ENCODE results near the gene RPS6KA2. TPM values are rescaled to one million over a fixed set of nuclear protein-coding genes. Genes with fewer than 3 reads are reported as not detected.

RPS6KA2 gene
- total and polyA plus RNA-seq, 2 experiments from 2014 or later, result 12.5 to 25.3 TPM

DNA sequence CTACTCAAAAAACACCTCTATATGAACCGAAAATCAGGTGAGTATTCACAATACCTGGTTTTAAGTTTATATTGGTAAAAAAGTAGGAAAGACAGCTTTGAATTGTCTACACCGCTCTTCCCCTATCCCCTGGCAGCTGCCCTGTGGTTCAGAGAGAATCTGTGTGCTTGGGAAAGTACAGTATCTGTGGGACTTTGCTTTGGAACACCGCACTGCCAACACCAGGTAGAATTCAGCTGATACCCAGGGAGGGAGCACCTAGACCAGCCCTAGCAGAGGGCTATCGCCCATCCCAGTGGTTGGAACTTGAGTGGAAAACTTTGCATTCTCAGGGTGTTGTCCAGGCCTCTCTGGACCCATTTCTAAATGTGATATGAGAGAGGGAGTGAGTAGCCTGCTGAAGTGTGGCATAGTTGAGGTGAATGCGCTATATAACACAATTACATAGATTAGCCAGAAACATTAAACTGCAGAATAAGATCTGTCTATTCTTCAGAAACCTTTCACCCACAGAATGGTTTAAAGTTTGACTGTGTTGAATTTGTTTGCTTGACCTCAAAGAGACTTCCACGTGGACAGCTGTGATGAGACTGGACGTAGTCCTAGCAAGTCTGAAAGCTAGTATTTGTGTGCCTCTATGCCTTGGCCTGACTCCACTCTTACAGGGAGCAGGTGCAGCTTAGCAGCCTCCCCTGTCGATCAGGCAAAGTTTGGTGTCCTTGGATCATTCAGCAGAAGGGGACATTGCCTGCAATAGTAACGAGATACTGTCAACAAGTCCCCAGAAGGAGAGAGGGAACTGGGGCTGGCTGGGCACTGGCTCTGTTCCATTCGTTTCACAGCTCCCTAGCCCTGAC is 232.8 kb downstream of the RPS6KA2 start:
- H3K27ac Mint-ChIP-seq, result no peak overlapping the region
- ATAC-seq, result no peak
- no peak for DNase-seq (ENCODE audit: low spot score)
- no peaks in the 10 kb centered on the region for H3K9me3 Mint-ChIP-seq
- TF ChIP-seq NANOG (IDR thresholded peaks at IDR 0.05; ENCODE audit: borderline replicate concordance) (no peak), JUNB (IDR thresholded peaks at IDR 0.05; ENCODE audit: unreplicated experiment) (no peak), ZNF331 (CRISPR knock-in tag; IDR thresholded peaks at IDR 0.05; ENCODE audit: low read depth) (no peak), EZH2 (IDR thresholded peaks at IDR 0.05; ENCODE audit: low read depth, unreplicated experiment) (no peak), CREB1 (CRISPR knock-in tag; IDR thresholded peaks at IDR 0.05; ENCODE audit: low read depth) (no peak), EZH2phosphoT487 (IDR thresholded peaks at IDR 0.05; ENCODE audit: unreplicated experiment) (no peak), POLR2AphosphoS5 (IDR thresholded peaks at IDR 0.05; ENCODE audit: low read depth) (no peak), ZNF114 (CRISPR knock-in tag; IDR thresholded peaks at IDR 0.05) (no peak), STAT1 (IDR thresholded peaks at IDR 0.05; ENCODE audit: unreplicated experiment) (no peak)
- TF ChIP-seq, protein P1, sequence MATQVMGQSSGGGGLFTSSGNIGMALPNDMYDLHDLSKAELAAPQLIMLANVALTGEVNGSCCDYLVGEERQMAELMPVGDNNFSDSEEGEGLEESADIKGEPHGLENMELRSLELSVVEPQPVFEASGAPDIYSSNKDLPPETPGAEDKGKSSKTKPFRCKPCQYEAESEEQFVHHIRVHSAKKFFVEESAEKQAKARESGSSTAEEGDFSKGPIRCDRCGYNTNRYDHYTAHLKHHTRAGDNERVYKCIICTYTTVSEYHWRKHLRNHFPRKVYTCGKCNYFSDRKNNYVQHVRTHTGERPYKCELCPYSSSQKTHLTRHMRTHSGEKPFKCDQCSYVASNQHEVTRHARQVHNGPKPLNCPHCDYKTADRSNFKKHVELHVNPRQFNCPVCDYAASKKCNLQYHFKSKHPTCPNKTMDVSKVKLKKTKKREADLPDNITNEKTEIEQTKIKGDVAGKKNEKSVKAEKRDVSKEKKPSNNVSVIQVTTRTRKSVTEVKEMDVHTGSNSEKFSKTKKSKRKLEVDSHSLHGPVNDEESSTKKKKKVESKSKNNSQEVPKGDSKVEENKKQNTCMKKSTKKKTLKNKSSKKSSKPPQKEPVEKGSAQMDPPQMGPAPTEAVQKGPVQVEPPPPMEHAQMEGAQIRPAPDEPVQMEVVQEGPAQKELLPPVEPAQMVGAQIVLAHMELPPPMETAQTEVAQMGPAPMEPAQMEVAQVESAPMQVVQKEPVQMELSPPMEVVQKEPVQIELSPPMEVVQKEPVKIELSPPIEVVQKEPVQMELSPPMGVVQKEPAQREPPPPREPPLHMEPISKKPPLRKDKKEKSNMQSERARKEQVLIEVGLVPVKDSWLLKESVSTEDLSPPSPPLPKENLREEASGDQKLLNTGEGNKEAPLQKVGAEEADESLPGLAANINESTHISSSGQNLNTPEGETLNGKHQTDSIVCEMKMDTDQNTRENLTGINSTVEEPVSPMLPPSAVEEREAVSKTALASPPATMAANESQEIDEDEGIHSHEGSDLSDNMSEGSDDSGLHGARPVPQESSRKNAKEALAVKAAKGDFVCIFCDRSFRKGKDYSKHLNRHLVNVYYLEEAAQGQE (IDR thresholded peaks at IDR 0.05; ENCODE audit: unreplicated experiment), result no peak
- TF ChIP-seq, protein P2, sequence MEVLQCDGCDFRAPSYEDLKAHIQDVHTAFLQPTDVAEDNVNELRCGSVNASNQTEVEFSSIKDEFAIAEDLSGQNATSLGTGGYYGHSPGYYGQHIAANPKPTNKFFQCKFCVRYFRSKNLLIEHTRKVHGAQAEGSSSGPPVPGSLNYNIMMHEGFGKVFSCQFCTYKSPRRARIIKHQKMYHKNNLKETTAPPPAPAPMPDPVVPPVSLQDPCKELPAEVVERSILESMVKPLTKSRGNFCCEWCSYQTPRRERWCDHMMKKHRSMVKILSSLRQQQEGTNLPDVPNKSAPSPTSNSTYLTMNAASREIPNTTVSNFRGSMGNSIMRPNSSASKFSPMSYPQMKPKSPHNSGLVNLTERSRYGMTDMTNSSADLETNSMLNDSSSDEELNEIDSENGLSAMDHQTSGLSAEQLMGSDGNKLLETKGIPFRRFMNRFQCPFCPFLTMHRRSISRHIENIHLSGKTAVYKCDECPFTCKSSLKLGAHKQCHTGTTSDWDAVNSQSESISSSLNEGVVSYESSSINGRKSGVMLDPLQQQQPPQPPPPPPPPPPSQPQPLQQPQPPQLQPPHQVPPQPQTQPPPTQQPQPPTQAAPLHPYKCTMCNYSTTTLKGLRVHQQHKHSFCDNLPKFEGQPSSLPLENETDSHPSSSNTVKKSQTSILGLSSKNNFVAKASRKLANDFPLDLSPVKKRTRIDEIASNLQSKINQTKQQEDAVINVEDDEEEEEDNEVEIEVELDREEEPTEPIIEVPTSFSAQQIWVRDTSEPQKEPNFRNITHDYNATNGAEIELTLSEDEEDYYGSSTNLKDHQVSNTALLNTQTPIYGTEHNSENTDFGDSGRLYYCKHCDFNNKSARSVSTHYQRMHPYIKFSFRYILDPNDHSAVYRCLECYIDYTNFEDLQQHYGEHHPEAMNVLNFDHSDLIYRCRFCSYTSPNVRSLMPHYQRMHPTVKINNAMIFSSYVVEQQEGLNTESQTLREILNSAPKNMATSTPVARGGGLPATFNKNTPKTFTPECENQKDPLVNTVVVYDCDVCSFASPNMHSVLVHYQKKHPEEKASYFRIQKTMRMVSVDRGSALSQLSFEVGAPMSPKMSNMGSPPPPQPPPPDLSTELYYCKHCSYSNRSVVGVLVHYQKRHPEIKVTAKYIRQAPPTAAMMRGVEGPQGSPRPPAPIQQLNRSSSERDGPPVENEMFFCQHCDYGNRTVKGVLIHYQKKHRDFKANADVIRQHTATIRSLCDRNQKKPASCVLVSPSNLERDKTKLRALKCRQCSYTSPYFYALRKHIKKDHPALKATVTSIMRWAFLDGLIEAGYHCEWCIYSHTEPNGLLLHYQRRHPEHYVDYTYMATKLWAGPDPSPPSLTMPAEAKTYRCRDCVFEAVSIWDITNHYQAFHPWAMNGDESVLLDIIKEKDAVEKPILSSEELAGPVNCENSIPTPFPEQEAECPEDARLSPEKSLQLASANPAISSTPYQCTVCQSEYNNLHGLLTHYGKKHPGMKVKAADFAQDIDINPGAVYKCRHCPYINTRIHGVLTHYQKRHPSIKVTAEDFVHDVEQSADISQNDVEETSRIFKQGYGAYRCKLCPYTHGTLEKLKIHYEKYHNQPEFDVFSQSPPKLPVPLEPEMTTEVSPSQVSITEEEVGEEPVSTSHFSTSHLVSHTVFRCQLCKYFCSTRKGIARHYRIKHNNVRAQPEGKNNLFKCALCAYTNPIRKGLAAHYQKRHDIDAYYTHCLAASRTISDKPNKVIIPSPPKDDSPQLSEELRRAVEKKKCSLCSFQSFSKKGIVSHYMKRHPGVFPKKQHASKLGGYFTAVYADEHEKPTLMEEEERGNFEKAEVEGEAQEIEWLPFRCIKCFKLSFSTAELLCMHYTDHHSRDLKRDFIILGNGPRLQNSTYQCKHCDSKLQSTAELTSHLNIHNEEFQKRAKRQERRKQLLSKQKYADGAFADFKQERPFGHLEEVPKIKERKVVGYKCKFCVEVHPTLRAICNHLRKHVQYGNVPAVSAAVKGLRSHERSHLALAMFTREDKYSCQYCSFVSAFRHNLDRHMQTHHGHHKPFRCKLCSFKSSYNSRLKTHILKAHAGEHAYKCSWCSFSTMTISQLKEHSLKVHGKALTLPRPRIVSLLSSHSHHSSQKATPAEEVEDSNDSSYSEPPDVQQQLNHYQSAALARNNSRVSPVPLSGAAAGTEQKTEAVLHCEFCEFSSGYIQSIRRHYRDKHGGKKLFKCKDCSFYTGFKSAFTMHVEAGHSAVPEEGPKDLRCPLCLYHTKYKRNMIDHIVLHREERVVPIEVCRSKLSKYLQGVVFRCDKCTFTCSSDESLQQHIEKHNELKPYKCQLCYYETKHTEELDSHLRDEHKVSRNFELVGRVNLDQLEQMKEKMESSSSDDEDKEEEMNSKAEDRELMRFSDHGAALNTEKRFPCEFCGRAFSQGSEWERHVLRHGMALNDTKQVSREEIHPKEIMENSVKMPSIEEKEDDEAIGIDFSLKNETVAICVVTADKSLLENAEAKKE (CRISPR knock-in tag; IDR thresholded peaks at IDR 0.05), result no peak
- TF ChIP-seq, protein P3, sequence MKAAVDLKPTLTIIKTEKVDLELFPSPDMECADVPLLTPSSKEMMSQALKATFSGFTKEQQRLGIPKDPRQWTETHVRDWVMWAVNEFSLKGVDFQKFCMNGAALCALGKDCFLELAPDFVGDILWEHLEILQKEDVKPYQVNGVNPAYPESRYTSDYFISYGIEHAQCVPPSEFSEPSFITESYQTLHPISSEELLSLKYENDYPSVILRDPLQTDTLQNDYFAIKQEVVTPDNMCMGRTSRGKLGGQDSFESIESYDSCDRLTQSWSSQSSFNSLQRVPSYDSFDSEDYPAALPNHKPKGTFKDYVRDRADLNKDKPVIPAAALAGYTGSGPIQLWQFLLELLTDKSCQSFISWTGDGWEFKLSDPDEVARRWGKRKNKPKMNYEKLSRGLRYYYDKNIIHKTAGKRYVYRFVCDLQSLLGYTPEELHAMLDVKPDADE (IDR thresholded peaks at IDR 0.05), result no peak
- Histone ChIP-seq H3K79me2 (replicated peaks; ENCODE audit: insufficient read depth) (no peaks in the 10 kb centered on the region), H2AFZ (0 out of 2 replicates have a peak overlapping the region, but pooled peaks have one; percentile 28), H3K27me3 (ENCODE audit: insufficient read depth) (peaks cover 8% of the 10 kb centered on the region; the same call in 1 of the 2 replicates), H3K4me3 (no peak overlapping the region), H4K20me1 (replicated peaks; ENCODE audit: insufficient read depth) (no peaks in the 10 kb centered on the region), H3K4me2 (0 out of 2 replicates have a peak overlapping the region, but pooled peaks have one; percentile 20), H3K9me2 (ENCODE audit: insufficient read depth) (no peaks in the 10 kb centered on the region), H3K36me3 (ENCODE audit: insufficient read depth) (no peaks in the 10 kb centered on the region), H3K27ac (ENCODE audit: low read depth) (no peak overlapping the region), H3K4me1 (ENCODE audit: insufficient read depth) (peaks cover 15% of the 10 kb centered on the region), H3F3A (replicated peaks; ENCODE audit: low read depth) (0 out of 2 replicates have a peak, but pooled peaks cover 3% of the 10 kb centered on the region)
- no peak overlapping the region for H3K4me3 Mint-ChIP-seq
- peaks cover 6% of the 10 kb centered on the region for H3K27me3 Mint-ChIP-seq (ENCODE audit: insufficient read depth, low read depth, poor library complexity)
- peaks cover 16% of the 10 kb centered on the region for H3K4me1 Mint-ChIP-seq
- H3K36me3 Mint-ChIP-seq (ENCODE audit: low read depth), result no peaks in the 10 kb centered on the region; the same call in 2 of the 3 replicates
